ENCODE measurements around the gene TOM1.

TOM1 gene

GRCh38 chr22:35307372-35307771 is 7.7 kb downstream of the TOM1 start:
- DNase-seq (ENCODE audit: low read depth in 2 of 2): no peak

- DNase-seq (ENCODE audit: low read depth in 2 of 2): no peak
These were observed 8.2 kb downstream of the TOM1 start for GRCh38 chr22:35307892-35308291.

GRCh38 chr22:35308480-35309021 is 8.9 kb downstream of the TOM1 start:
- no peak for DNase-seq (ENCODE audit: low read depth in 2 of 2)

- DNase-seq (ENCODE audit: low read depth in 2 of 2): no peak
These were observed 11.2 kb downstream of the TOM1 start for GRCh38 chr22:35310556-35311550.

- no peak for DNase-seq (ENCODE audit: low read depth in 2 of 2)
These were observed 11.9 kb downstream of the TOM1 start for GRCh38 chr22:35311551-35311999.

- no peak for DNase-seq (ENCODE audit: low read depth in 2 of 2)
These were observed 12.7 kb downstream of the TOM1 start for GRCh38 chr22:35312198-35313059.

GRCh38 chr22:35313311-35314121 is 13.8 kb downstream of the TOM1 start:
- DNase-seq (ENCODE audit: low read depth in 2 of 2): no peak

GRCh38 chr22:35314161-35314942 is 14.7 kb downstream of the TOM1 start:
- DNase-seq (ENCODE audit: low read depth in 2 of 2): no peak

- no peak for DNase-seq (ENCODE audit: low read depth in 2 of 2)
These were observed 15.6 kb downstream of the TOM1 start for GRCh38 chr22:35315141-35315854.

- no peak for DNase-seq (ENCODE audit: low read depth in 2 of 2)
These were observed 16.4 kb downstream of the TOM1 start for GRCh38 chr22:35315855-35316745.

- DNase-seq (ENCODE audit: low read depth in 2 of 2): no peak
These were observed 17.1 kb downstream of the TOM1 start for GRCh38 chr22:35316751-35317150.

- DNase-seq (ENCODE audit: low read depth in 2 of 2): no peak
These were observed 18.1 kb downstream of the TOM1 start for GRCh38 chr22:35317680-35318290.

- no peak for DNase-seq (ENCODE audit: low read depth in 2 of 2)
These were observed 18.9 kb downstream of the TOM1 start for GRCh38 chr22:35318346-35319215.

GRCh38 chr22:35319244-35319985 is 19.7 kb downstream of the TOM1 start:
- no peak for DNase-seq (ENCODE audit: low read depth in 2 of 2)

- DNase-seq (ENCODE audit: low read depth in 2 of 2): no peak
These were observed 22.4 kb downstream of the TOM1 start for GRCh38 chr22:35322126-35322525.

GRCh38 chr22:35322893-35323292 is 23.2 kb downstream of the TOM1 start:
- DNase-seq (ENCODE audit: low read depth in 2 of 2): no peak

- DNase-seq (ENCODE audit: low read depth in 2 of 2): no peak
These were observed 23.6 kb downstream of the TOM1 start for GRCh38 chr22:35323305-35323704.

Measured in stimulated activated CD4-positive, alpha-beta T cell treated with anti-CD3 and anti-CD28 coated beads, Interleukin-12 subunit alpha, Interleukin-12 subunit beta, amount 100 ng/mL, for 24 hours (primary cell).